OCI-LY1 (cell line): Measurements from ENCODE around the gene SLC44A2.

ENCODE experiments used
- H2AFZ ChIP-seq: fragments of 200-600 bp; sonication (generic), shearing (Covaris generic); 2 replicates; pipeline ENCODE4 v1.6.0; 2014; ENCODE audit warnings: antibody characterized with exemption, mild to moderate bottlenecking, low read length
- H3F3A ChIP-seq: fragments of 200-600 bp; sonication (generic), shearing (Covaris generic); 2 replicates; pipeline ENCODE4 v1.6.0; 2014; ENCODE audit warnings: mild to moderate bottlenecking, antibody characterized with exemption, low read length, moderate library complexity; ENCODE audit not compliant: insufficient read depth
- H3K27ac ChIP-seq: fragments of 200-600 bp; sonication (generic); 2 replicates; pipeline ENCODE4 v1.5.1; 2014; ENCODE audit warnings: low read length, mixed run types, mild to moderate bottlenecking, low read depth; ENCODE audit not compliant: poor library complexity, severe bottlenecking
- H3K27me3 ChIP-seq: fragments of 200-600 bp; sonication (generic); 2 replicates; pipeline ENCODE4 v1.6.0; 2014; ENCODE audit warnings: antibody characterized with exemption, mild to moderate bottlenecking, low read length, moderate library complexity; ENCODE audit not compliant: insufficient read depth
- H3K36me3 ChIP-seq: fragments of 200-600 bp; sonication (generic); 2 replicates; pipeline ENCODE4 v1.6.1; 2014; ENCODE audit warnings: mild to moderate bottlenecking, antibody characterized with exemption, low read length, moderate library complexity, mixed read lengths; ENCODE audit not compliant: insufficient read depth
- H3K4me1 ChIP-seq: fragments of 200-600 bp; sonication (generic); 2 replicates; pipeline ENCODE4 v1.5.1; 2014; ENCODE audit warnings: mild to moderate bottlenecking, low read length, moderate library complexity; ENCODE audit not compliant: insufficient read depth, severe bottlenecking
- H3K4me2 ChIP-seq: fragments of 200-600 bp; sonication (generic), shearing (Covaris generic); 2 replicates; pipeline ENCODE4 v1.6.1; 2014; ENCODE audit warnings: low read length
- H3K4me3 ChIP-seq: fragments of 200-600 bp; sonication (generic); 2 replicates; pipeline ENCODE4 v1.5.1; 2014; ENCODE audit warnings: low read length, low read depth, mild to moderate bottlenecking, mixed read lengths; ENCODE audit not compliant: poor library complexity, severe bottlenecking
- H3K79me2 ChIP-seq: fragments of 200-600 bp; shearing (Covaris generic); 2 replicates; pipeline ENCODE4 v1.6.1; 2016; ENCODE audit warnings: mixed run types, low read length, mixed read lengths; ENCODE audit not compliant: insufficient read depth
- H3K9ac ChIP-seq: fragments of 200-600 bp; sonication (generic), shearing (Covaris generic); 2 replicates; pipeline ENCODE4 v1.6.1; 2014; ENCODE audit warnings: mild to moderate bottlenecking, low read length, mixed read lengths
- H3K9me2 ChIP-seq: fragments of 200-600 bp; sonication (generic), shearing (Covaris generic); 2 replicates; pipeline ENCODE4 v1.6.1; 2014; ENCODE audit warnings: low read depth, mild to moderate bottlenecking, low read length, mixed read lengths
- H3K9me3 ChIP-seq: fragments of 200-600 bp; shearing (Covaris generic); 2 replicates; pipeline ENCODE4 v1.6.1; 2014; ENCODE audit warnings: low read length, mixed read lengths
- H4K20me1 ChIP-seq: fragments of 200-600 bp; sonication (generic), shearing (Covaris generic); 2 replicates; pipeline ENCODE4 v1.6.0; 2016; ENCODE audit warnings: mild to moderate bottlenecking, low read length; ENCODE audit not compliant: insufficient read depth
- CTCF ChIP-seq: fragments of 200-600 bp; sonication (generic), shearing (Covaris generic); IDR thresholded peaks from 2 replicates; pipeline ENCODE4 v1.5.1; 2017; ENCODE audit warnings: mild to moderate bottlenecking, antibody characterized with exemption, low read length, moderate library complexity, mixed read lengths
- EZH2 ChIP-seq: fragments of 200-600 bp; sonication (generic), shearing (Covaris generic); IDR thresholded peaks from 2 replicates; pipeline ENCODE4 v1.8.0; 2017; ENCODE audit warnings: borderline replicate concordance, mixed run types, mild to moderate bottlenecking, antibody characterized with exemption, low read length, moderate library complexity, mixed read lengths

SLC44A2 gene

DNA sequence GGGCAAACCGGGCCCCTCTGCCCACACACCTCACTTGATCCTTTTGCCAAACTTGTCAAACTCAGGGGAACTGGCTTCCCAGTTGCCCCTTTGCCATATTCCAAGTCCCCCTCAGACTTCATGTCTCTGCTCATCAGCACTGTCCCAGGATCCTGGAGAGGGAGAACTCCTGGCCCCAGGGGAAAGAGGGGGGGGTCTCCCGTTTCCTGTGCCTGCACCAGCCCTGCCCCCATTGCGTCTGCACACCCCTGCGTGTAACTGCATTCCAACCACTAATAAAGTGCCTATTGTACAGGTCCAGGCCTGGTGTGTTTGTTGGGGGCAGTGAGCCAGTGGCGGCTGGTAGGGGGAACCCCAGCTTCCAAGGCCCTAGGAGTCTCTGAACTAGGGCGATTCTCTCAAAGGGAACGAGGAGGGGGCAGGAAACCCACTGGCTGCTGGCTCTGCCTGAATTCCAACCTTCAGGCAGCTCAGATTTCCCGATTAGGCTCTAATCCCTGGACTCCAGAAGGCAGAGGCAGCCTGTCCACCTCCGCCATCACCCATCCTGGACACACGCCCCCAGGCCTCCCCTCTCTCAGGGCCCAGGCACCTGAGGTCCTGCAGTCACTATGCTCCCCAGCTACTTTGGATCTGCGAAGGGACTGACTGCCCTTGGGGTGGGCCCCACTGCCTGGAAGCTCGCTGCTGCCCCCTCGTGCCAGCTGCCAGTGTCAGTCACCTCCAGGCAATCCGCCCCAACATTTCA, 19.1 kb downstream of the SLC44A2 start:
- H2AFZ ChIP-seq = no peak overlapping the region
- no peak overlapping the region for H3K27ac ChIP-seq
- TF ChIP-seq CTCF (peak; percentile 82), EZH2 (no peak)
- H3F3A ChIP-seq = no peaks in the 10 kb centered on the region
- peaks cover 44% of the 10 kb centered on the region for H3K36me3 ChIP-seq
- H3K9ac ChIP-seq = no peak overlapping the region
- H3K4me1 ChIP-seq = no peaks in the 10 kb centered on the region
- H3K4me3 ChIP-seq = no peak overlapping the region
- no peak overlapping the region for H3K4me2 ChIP-seq
- H3K27me3 ChIP-seq = no peaks in the 10 kb centered on the region
- no peaks in the 10 kb centered on the region for H3K9me3 ChIP-seq
- H3K9me2 ChIP-seq = no peaks in the 10 kb centered on the region
- no peaks in the 10 kb centered on the region for H3K79me2 ChIP-seq
- no peaks in the 10 kb centered on the region for H4K20me1 ChIP-seq

DNA sequence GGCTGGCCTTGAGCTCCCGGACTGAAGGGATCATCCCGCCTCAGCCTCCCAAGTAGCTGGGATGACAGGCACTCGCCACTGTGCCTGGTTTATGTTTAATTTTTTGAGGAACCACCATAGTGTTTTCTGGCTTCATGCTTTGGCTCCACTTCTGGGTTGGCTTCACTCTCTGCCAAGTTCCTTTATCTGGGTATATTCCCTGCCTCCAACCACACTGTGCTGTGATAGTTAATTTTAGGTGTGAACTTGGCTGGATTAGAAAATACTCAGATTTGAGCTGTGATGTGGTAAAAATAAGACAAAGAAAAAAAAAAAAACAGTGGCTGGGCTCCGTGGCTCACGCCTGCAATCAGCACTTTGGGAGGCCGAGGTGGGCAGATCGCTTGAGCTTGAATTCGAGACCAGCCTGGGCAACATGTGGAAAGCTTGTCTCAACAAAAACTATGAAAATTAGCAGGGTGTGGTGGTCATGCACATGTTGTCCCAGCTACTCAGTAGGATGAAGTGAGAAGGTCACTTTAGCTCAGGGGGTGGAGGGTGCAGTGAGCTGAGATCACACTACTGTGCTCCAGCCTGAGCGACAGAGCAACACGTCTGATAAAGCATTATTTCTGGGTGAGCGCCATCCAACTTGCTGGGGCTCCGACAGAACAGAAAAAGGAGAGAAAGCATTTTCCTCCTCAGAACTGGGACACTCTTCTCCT, 21.3 kb downstream of the SLC44A2 start:
- H3F3A ChIP-seq = no peaks in the 10 kb centered on the region
- no peaks in the 10 kb centered on the region for H3K79me2 ChIP-seq
- no peaks in the 10 kb centered on the region for H3K9me2 ChIP-seq
- no peak overlapping the region for H3K27ac ChIP-seq
- H3K27me3 ChIP-seq = no peaks in the 10 kb centered on the region
- peaks cover 27% of the 10 kb centered on the region for H3K36me3 ChIP-seq
- H3K4me2 ChIP-seq = no peak overlapping the region
- H3K4me3 ChIP-seq = no peak overlapping the region
- H2AFZ ChIP-seq = no peak overlapping the region
- H4K20me1 ChIP-seq = no peaks in the 10 kb centered on the region
- no peaks in the 10 kb centered on the region for H3K4me1 ChIP-seq
- no peak for TF ChIP-seq CTCF
- H3K9ac ChIP-seq = no peak overlapping the region
- H3K9me3 ChIP-seq = no peaks in the 10 kb centered on the region

- Histone ChIP-seq H3K9me2 (no peaks in the 10 kb centered on the region), H3K4me3 (no peak overlapping the region), H3K4me1 (peaks cover 13% of the 10 kb centered on the region), H4K20me1 (no peaks in the 10 kb centered on the region), H3K9me3 (no peaks in the 10 kb centered on the region), H3K4me2 (no peak overlapping the region), H3K79me2 (no peaks in the 10 kb centered on the region), H2AFZ (no peak overlapping the region), H3K9ac (no peak overlapping the region), H3K27me3 (no peaks in the 10 kb centered on the region), H3K36me3 (peaks cover 16% of the 10 kb centered on the region), H3K27ac (no peak overlapping the region), H3F3A (no peaks in the 10 kb centered on the region)
- TF ChIP-seq EZH2 = no peak
- no peak for TF ChIP-seq CTCF
Measured at GRCh38 chr19:10648360-10648759, 23.0 kb downstream of the SLC44A2 start.
